Karpas-422 (cell line): ENCODE measurements around the gene ULK1. TPM values are rescaled to one million over a fixed set of nuclear protein-coding genes. Genes with fewer than 3 reads are reported as not detected.

Source experiments
- DNase-seq: peaks from one replicate; pipeline ENCODE4 v3.0.0-alpha.2; 2015
- H2AFZ ChIP-seq: fragments of 200-600 bp; sonication (generic); 2 replicates; pipeline ENCODE4 v1.6.1; 2014; ENCODE audit warnings: antibody characterized with exemption, low read length, mixed read lengths
- H3K27ac ChIP-seq: fragments of 200-600 bp; sonication (generic); 2 replicates; pipeline ENCODE4 v1.5.1; 2014; ENCODE audit warnings: mild to moderate bottlenecking, low read length, moderate library complexity
- H3K27me3 ChIP-seq: fragments of 200-600 bp; sonication (generic); 2 replicates; pipeline ENCODE4 v1.6.1; 2014; ENCODE audit warnings: low read length, mixed read lengths
- H3K36me3 ChIP-seq: fragments of 200-600 bp; sonication (generic); 2 replicates; pipeline ENCODE4 v1.6.1; 2014; ENCODE audit warnings: low read length, mixed read lengths; ENCODE audit not compliant: insufficient read depth
- H3K4me1 ChIP-seq: fragments of 200-600 bp; sonication (generic); 2 replicates; pipeline ENCODE4 v1.6.1; 2014; ENCODE audit warnings: mild to moderate bottlenecking, low read length, mixed read lengths
- H3K4me2 ChIP-seq: fragments of 200-600 bp; sonication (generic); 2 replicates; pipeline ENCODE4 v1.6.1; 2014; ENCODE audit warnings: low read length, low read depth, mild to moderate bottlenecking; ENCODE audit not compliant: poor library complexity, severe bottlenecking
- H3K4me3 ChIP-seq: fragments of 200-600 bp; sonication (generic); 2 replicates; pipeline ENCODE4 v1.5.1; 2014; ENCODE audit warnings: mild to moderate bottlenecking, antibody characterized with exemption, low read length, mixed read lengths
- H3K79me2 ChIP-seq: fragments of 200-600 bp; sonication (generic); 2 replicates; pipeline ENCODE4 v1.6.1; 2014; ENCODE audit warnings: mild to moderate bottlenecking, low read length, mixed read lengths
- H3K9ac ChIP-seq: fragments of 200-600 bp; sonication (generic); 2 replicates; pipeline ENCODE4 v1.6.0; 2014; ENCODE audit warnings: low read length
- H3K9me2 ChIP-seq: fragments of 200-600 bp; sonication (generic), shearing (Covaris generic); replicated peaks from 2 replicates; pipeline ENCODE4 v1.6.0; 2014; ENCODE audit warnings: mild to moderate bottlenecking, low read length, moderate library complexity; ENCODE audit not compliant: insufficient read depth
- H3K9me3 ChIP-seq: fragments of 300-700, 200-600 bp; sonication (generic); 2 replicates; pipeline ENCODE4 v1.6.1; 2014; ENCODE audit warnings: low read length, mixed read lengths
- H4K20me1 ChIP-seq: fragments of 200-600 bp; sonication (generic); 2 replicates; pipeline ENCODE4 v1.6.1; 2014; ENCODE audit warnings: mild to moderate bottlenecking, antibody characterized with exemption, low read length, low read depth; ENCODE audit not compliant: insufficient read depth
- total RNA-seq: library from RNA; depleted of rRNA; stranded (reverse); fragments of >200 nt; shearing (Covaris generic); gene quantifications from 2 replicates; pipeline ENCODE4 v1.2.3, GENCODE V29; 2014; ENCODE audit warnings: low replicate concordance

The ULK1 gene
- total RNA-seq, 1 experiment from 2014 or later = 6.9 TPM

GRCh38 chr12:131929581-131930456, 35.4 kb downstream of the ULK1 start:
- Histone ChIP-seq H3K9me2 (no peaks in the 10 kb centered on the region), H2AFZ (no peak overlapping the region), H3K4me1 (peaks cover 19% of the 10 kb centered on the region), H3K27me3 (no peaks in the 10 kb centered on the region), H4K20me1 (peaks cover 22% of the 10 kb centered on the region), H3K9me3 (no peaks in the 10 kb centered on the region), H3K27ac (peak overlapping the region; percentile 67), H3K36me3 (peaks cover 33% of the 10 kb centered on the region), H3K4me2 (peak overlapping the region; percentile 88), H3K4me3 (peak overlapping the region; percentile 94), H3K9ac (peak overlapping the region; percentile 96), H3K79me2 (peaks cover 35% of the 10 kb centered on the region)
- DNase-seq = peak; percentile 75

GRCh38 chr12:131930510-131930909, 36.1 kb downstream of the ULK1 start:
- H3K9me2 ChIP-seq = no peaks in the 10 kb centered on the region
- H3K4me2 ChIP-seq = peak overlapping the region; percentile 88
- H3K27ac ChIP-seq = peak overlapping the region; percentile 67

GRCh38 chr12:131933387-131933786, 39.0 kb downstream of the ULK1 start:
- DNase-seq = no peak

More at GRCh38 chr12:131930510-131930909, 36.1 kb downstream of the ULK1 start:
- Histone ChIP-seq H2AFZ (no peak overlapping the region), H3K9me3 (no peaks in the 10 kb centered on the region), H3K79me2 (peaks cover 35% of the 10 kb centered on the region), H3K4me1 (peaks cover 16% of the 10 kb centered on the region), H3K27me3 (no peaks in the 10 kb centered on the region), H3K9ac (peak overlapping the region; percentile 96), H4K20me1 (peaks cover 22% of the 10 kb centered on the region), H3K36me3 (peaks cover 34% of the 10 kb centered on the region), H3K4me3 (peak overlapping the region; percentile 94)
- DNase-seq = no peak

GRCh38 chr12:131934535-131934934, 40.1 kb downstream of the ULK1 start:
- H3K9ac ChIP-seq = no peak overlapping the region
- H3K79me2 ChIP-seq = peaks cover 31% of the 10 kb centered on the region
- H3K4me1 ChIP-seq = peaks cover 10% of the 10 kb centered on the region
- no peak overlapping the region for H3K27ac ChIP-seq
- H2AFZ ChIP-seq = no peak overlapping the region
- no peaks in the 10 kb centered on the region for H3K9me2 ChIP-seq
- H4K20me1 ChIP-seq = peaks cover 22% of the 10 kb centered on the region
- H3K4me2 ChIP-seq = no peak overlapping the region
- DNase-seq = no peak
- no peaks in the 10 kb centered on the region for H3K9me3 ChIP-seq
- H3K36me3 ChIP-seq = peaks cover 41% of the 10 kb centered on the region
- no peaks in the 10 kb centered on the region for H3K27me3 ChIP-seq
- no peak overlapping the region for H3K4me3 ChIP-seq

More at GRCh38 chr12:131933387-131933786, 39.0 kb downstream of the ULK1 start:
- H3K9me3 ChIP-seq = no peaks in the 10 kb centered on the region
- no peaks in the 10 kb centered on the region for H3K9me2 ChIP-seq
- H3K79me2 ChIP-seq = peaks cover 35% of the 10 kb centered on the region
- H3K27ac ChIP-seq = no peak overlapping the region
- H3K36me3 ChIP-seq = peaks cover 40% of the 10 kb centered on the region
- H3K27me3 ChIP-seq = no peaks in the 10 kb centered on the region
- no peak overlapping the region for H3K4me2 ChIP-seq
- H4K20me1 ChIP-seq = peaks cover 22% of the 10 kb centered on the region
- H2AFZ ChIP-seq = no peak overlapping the region
- H3K9ac ChIP-seq = no peak overlapping the region
- peaks cover 14% of the 10 kb centered on the region for H3K4me1 ChIP-seq
- H3K4me3 ChIP-seq = no peak overlapping the region

- H3K9me2 ChIP-seq = no peaks in the 10 kb centered on the region
- H3K27me3 ChIP-seq = no peaks in the 10 kb centered on the region
- H3K9ac ChIP-seq = no peak overlapping the region
- DNase-seq = no peak
- H3K4me1 ChIP-seq = no peaks in the 10 kb centered on the region
- no peak overlapping the region for H3K4me3 ChIP-seq
- H3K36me3 ChIP-seq = peaks cover 36% of the 10 kb centered on the region
- no peak overlapping the region for H3K4me2 ChIP-seq
- no peaks in the 10 kb centered on the region for H3K79me2 ChIP-seq
- H3K9me3 ChIP-seq = no peaks in the 10 kb centered on the region
- 0 out of 2 replicates have a peak, but pooled peaks cover 8% of the 10 kb centered on the region for H4K20me1 ChIP-seq
- no peak overlapping the region for H2AFZ ChIP-seq
- no peak overlapping the region for H3K27ac ChIP-seq
These were observed 43.7 kb downstream of the ULK1 start for GRCh38 chr12:131938082-131938481.

- no peaks in the 10 kb centered on the region for H3K4me1 ChIP-seq
- H3K79me2 ChIP-seq = no peaks in the 10 kb centered on the region
- no peak for DNase-seq
- H2AFZ ChIP-seq = no peak overlapping the region
- H4K20me1 ChIP-seq = 0 out of 2 replicates have a peak, but pooled peaks cover 8% of the 10 kb centered on the region
- H3K4me3 ChIP-seq = no peak overlapping the region
- no peak overlapping the region for H3K4me2 ChIP-seq
- H3K9me2 ChIP-seq = no peaks in the 10 kb centered on the region
- no peak overlapping the region for H3K27ac ChIP-seq
- peaks cover 33% of the 10 kb centered on the region for H3K36me3 ChIP-seq
- no peaks in the 10 kb centered on the region for H3K9me3 ChIP-seq
- no peaks in the 10 kb centered on the region for H3K27me3 ChIP-seq
- no peak overlapping the region for H3K9ac ChIP-seq
These were observed 44.6 kb downstream of the ULK1 start for GRCh38 chr12:131939007-131939406.

- Histone ChIP-seq H3K27ac (no peak overlapping the region), H3K4me3 (no peak overlapping the region), H2AFZ (no peak overlapping the region), H3K27me3 (no peaks in the 10 kb centered on the region), H4K20me1 (0 out of 2 replicates have a peak, but pooled peaks cover 8% of the 10 kb centered on the region), H3K9me2 (no peaks in the 10 kb centered on the region), H3K79me2 (no peaks in the 10 kb centered on the region), H3K9me3 (no peaks in the 10 kb centered on the region), H3K36me3 (peaks cover 27% of the 10 kb centered on the region), H3K9ac (no peak overlapping the region), H3K4me1 (no peaks in the 10 kb centered on the region), H3K4me2 (no peak overlapping the region)
- no peak for DNase-seq
These were observed 45.7 kb downstream of the ULK1 start for GRCh38 chr12:131940141-131940547.

- Histone ChIP-seq H2AFZ (no peak overlapping the region), H3K4me3 (no peak overlapping the region), H3K27me3 (no peaks in the 10 kb centered on the region), H3K4me2 (no peak overlapping the region), H3K27ac (no peak overlapping the region), H3K9me3 (no peaks in the 10 kb centered on the region), H3K9ac (no peak overlapping the region), H3K36me3 (peaks cover 27% of the 10 kb centered on the region), H3K79me2 (no peaks in the 10 kb centered on the region), H3K9me2 (no peaks in the 10 kb centered on the region), H4K20me1 (0 out of 2 replicates have a peak, but pooled peaks cover 8% of the 10 kb centered on the region), H3K4me1 (no peaks in the 10 kb centered on the region)
- DNase-seq = no peak
These were observed 46.9 kb downstream of the ULK1 start for GRCh38 chr12:131941116-131941986.
